ENCODE results near the gene ODF2. TPM values are rescaled to one million over a fixed set of nuclear protein-coding genes. Genes with fewer than 3 reads are reported as not detected.
"Not testable (repeated sequence)": the region's sequence is repeated elsewhere in the genome, so short reads cannot be mapped to it uniquely, and the experiment has no call there.

ODF2 gene
- total RNA-seq, 3 donors from 2014 or later: 23.1 to 27.9 (median 25.1) TPM

- Histone ChIP-seq H3K4me1 (no peaks in the 10 kb centered on the region), H3K27ac (no peak overlapping the region), H3K9me3 (no peaks in the 10 kb centered on the region), H3K36me3 (no peaks in the 10 kb centered on the region), H3K4me3 (no peak overlapping the region), H3K27me3 (no peaks in the 10 kb centered on the region)
- DNase-seq (ENCODE audit: low spot score in 2 of 2): no peak
- TF ChIP-seq POLR2AphosphoS5 (IDR thresholded peaks at IDR 0.05) (no peak), CTCF (IDR thresholded peaks at IDR 0.05) (no peak), POLR2A (IDR thresholded peaks at IDR 0.05) (no peak)
- intact Hi-C loops (cut with DNase I; ENCODE audit: low total_unique reads): no loop called here
Measured at GRCh38 chr9:128411364-128412119, 44.3 kb upstream of the ODF2 start.

- no peak overlapping the region for H3K27ac ChIP-seq
- DNase-seq (ENCODE audit: low spot score in 2 of 2): peak in 1 of 2 donors; percentile 34
- H3K27me3 ChIP-seq: no peaks in the 10 kb centered on the region
- no peak overlapping the region for H3K4me3 ChIP-seq
- no peaks in the 10 kb centered on the region for H3K9me3 ChIP-seq
- TF ChIP-seq POLR2AphosphoS5 (IDR thresholded peaks at IDR 0.05) (no peak), POLR2A (IDR thresholded peaks at IDR 0.05) (no peak), CTCF (IDR thresholded peaks at IDR 0.05) (peak in 2 of 3 donors; percentile 20 to 49)
- intact Hi-C loops (cut with DNase I; ENCODE audit: low total_unique reads): no loop called here
- no peaks in the 10 kb centered on the region for H3K4me1 ChIP-seq
- no peaks in the 10 kb centered on the region for H3K36me3 ChIP-seq
Measured at GRCh38 chr9:128412120-128412790, 43.6 kb upstream of the ODF2 start.

- intact Hi-C loops (cut with DNase I; ENCODE audit: low total_unique reads); H3K4me3 ChIP-seq; H3K4me1 ChIP-seq; H3K36me3 ChIP-seq; H3K27me3 ChIP-seq; H3K27ac ChIP-seq; H3K9me3 ChIP-seq; DNase-seq (ENCODE audit: low spot score in 2 of 2): not testable (repeated sequence)
Measured at GRCh38 chr9:128413728-128414127, 42.1 kb upstream of the ODF2 start.

- Histone ChIP-seq H3K27ac (no peak overlapping the region), H3K4me1 (peaks cover 0 to 5% of the 10 kb centered on the region in 2 donors), H3K36me3 (no peaks in the 10 kb centered on the region), H3K9me3 (no peaks in the 10 kb centered on the region), H3K27me3 (no peaks in the 10 kb centered on the region), H3K4me3 (no peak overlapping the region)
- intact Hi-C loops (cut with DNase I; ENCODE audit: low total_unique reads): no loop called here
- TF ChIP-seq POLR2A (IDR thresholded peaks at IDR 0.05) (no peak), CTCF (IDR thresholded peaks at IDR 0.05) (no peak), POLR2AphosphoS5 (IDR thresholded peaks at IDR 0.05) (no peak)
- no peak for DNase-seq (ENCODE audit: low spot score in 2 of 2)
Measured at GRCh38 chr9:128414461-128414860, 41.3 kb upstream of the ODF2 start.

GRCh38 chr9:128415281-128415680 is 40.5 kb upstream of the ODF2 start:
- no peaks in the 10 kb centered on the region for H3K36me3 ChIP-seq
- no peaks in the 10 kb centered on the region for H3K27me3 ChIP-seq
- H3K9me3 ChIP-seq: no peaks in the 10 kb centered on the region
- no peak overlapping the region for H3K27ac ChIP-seq
- DNase-seq (ENCODE audit: low spot score in 2 of 2): no peak
- H3K4me1 ChIP-seq: peaks cover 0 to 5% of the 10 kb centered on the region in 2 donors
- no peak overlapping the region for H3K4me3 ChIP-seq
- TF ChIP-seq POLR2A (IDR thresholded peaks at IDR 0.05): no peak
- intact Hi-C loops (cut with DNase I; ENCODE audit: low total_unique reads): no loop called here

- H3K27me3 ChIP-seq: no peaks in the 10 kb centered on the region
- H3K27ac ChIP-seq: no peak overlapping the region
- DNase-seq (ENCODE audit: low spot score in 2 of 2): no peak
- H3K4me3 ChIP-seq: no peak overlapping the region
- intact Hi-C loops (cut with DNase I; ENCODE audit: low total_unique reads): no loop called here
- H3K36me3 ChIP-seq: no peaks in the 10 kb centered on the region
- H3K9me3 ChIP-seq: no peaks in the 10 kb centered on the region
- TF ChIP-seq CTCF (IDR thresholded peaks at IDR 0.05) (no peak), POLR2A (IDR thresholded peaks at IDR 0.05) (no peak), POLR2AphosphoS5 (IDR thresholded peaks at IDR 0.05) (no peak)
- peaks cover 0 to 5% of the 10 kb centered on the region in 2 donors for H3K4me1 ChIP-seq
Measured at GRCh38 chr9:128416014-128416413, 39.8 kb upstream of the ODF2 start.

Measured in breast epithelium (tissue), 4 donors.